Measurements from ENCODE around the gene TNC.

DNA sequence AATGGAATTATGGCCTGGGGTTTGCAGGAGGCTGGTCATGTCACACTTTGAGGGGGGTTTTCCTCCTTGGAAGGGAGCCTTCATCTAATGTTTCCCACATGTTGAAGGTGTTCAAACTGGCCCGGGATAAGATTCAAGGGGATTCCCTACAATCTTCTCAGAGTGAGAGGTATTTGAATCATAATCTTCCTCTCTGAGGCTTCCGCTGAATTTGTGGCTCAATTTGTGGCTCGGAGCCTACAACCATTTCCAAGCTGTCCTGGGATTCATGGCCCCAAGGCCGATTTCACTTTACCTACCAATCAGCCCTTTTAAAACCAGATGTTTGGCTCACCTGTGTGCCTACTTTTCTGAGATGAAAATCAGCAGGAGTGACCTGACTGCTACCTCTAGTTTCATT lies 3.9 kb downstream of the TNC start:
- TF ChIP-seq EZH2 (IDR thresholded peaks at IDR 0.05; ENCODE audit: insufficient read depth, poor library complexity, severe bottlenecking) (no peak), EZH2phosphoT487 (IDR thresholded peaks at IDR 0.05; ENCODE audit: insufficient read depth, low read depth) (no peak)

Data from GM23248 (cell line).